22Rv1 (cell line): ENCODE results near the gene ACSM5.

ENCODE experiments used
- H3K27ac ChIP-seq: fragments of 450-650 bp; 2 replicates; pipeline ENCODE4 v1.5.1; 2017
- CTCF ChIP-seq: fragments of 450-650 bp; IDR thresholded peaks from 2 replicates; pipeline ENCODE4 v1.5.1; 2017; ENCODE audit warnings: mild to moderate bottlenecking
- ZFX ChIP-seq: fragments of 450-650 bp; IDR thresholded peaks from 2 replicates; pipeline ENCODE4 v1.6.1; 2017; ENCODE audit warnings: antibody characterized with exemption, borderline replicate concordance

ACSM5 gene

DNA sequence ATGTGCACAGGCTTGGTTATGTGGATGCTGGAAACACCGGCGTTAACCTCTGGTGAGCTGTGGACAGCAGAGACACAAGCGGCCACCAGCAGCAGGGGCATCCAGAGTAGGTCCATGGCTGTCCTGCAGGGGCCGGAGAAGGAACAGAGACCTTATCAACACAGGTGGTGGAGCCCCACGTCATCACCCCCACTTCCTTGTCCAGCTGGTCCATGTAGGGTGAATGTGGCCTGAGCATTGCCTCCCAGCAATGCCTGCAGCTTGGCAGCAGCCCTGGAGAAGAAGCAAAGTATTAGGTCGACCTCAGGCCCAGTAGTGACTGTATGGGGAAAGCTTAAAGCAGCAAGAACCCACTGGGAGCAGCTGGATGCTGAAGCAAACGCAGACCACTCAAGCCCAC is 10.1 kb upstream of the ACSM5 start:
- H3K27ac ChIP-seq = no peak overlapping the region
- TF ChIP-seq CTCF (no peak), ZFX (no peak)

DNA sequence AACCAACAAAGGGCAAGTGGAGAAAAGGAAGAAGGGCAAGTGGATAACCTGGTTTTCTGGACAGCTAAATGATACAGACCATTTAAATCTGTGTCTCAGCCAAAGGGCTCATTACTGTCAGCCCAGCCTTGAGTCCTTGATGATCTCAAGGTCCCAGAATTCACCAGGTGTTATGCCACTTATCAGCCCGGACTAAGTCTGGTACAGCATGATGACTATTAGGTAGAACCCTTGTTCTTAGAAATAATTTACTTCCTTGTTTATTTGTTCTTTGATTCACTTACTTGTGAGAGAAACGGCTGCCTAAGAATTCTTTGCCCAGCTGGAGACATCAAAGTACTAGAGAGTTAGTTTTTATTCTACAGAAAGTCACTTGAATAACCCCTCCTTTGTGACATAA is 8.3 kb upstream of the ACSM5 start:
- no peak overlapping the region for H3K27ac ChIP-seq
- TF ChIP-seq ZFX (no peak), CTCF (no peak)

DNA sequence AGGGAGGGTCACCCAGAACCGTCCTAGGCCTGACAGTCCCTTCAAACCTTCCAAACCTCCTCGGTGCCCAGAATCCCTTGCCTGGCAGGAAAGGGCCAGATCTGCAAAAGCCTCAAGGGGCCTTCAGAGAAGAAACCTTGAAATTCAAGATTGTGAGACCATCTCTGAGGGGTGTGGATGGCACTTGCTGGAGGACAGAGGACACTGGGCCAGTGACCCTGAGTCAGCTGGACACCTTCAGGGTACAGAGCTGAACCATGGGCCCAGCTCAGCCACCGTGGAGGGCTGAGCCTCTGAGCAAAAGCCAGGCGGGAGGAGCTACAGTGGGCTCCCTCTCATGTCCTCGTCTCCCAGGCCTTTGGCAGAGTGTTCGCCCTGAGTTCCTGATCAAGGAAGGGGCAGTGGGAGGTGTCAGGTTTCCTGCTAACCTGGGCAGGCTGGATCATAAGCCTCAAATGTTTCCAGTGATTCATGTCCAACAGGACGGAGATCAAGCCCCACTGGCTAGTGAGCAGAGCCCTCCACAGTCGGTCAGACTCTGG is 7.8 kb upstream of the ACSM5 start:
- TF ChIP-seq CTCF (no peak), ZFX (no peak)
- H3K27ac ChIP-seq = no peak overlapping the region

GRCh38 chr16:20402651-20403050 is 6.7 kb upstream of the ACSM5 start:
- TF ChIP-seq ZFX (no peak), CTCF (no peak)
- no peak overlapping the region for H3K27ac ChIP-seq

- H3K27ac ChIP-seq = no peak within 1 kb of the TSS
Observed at GRCh38 chr16:20404637-20405036, 4.7 kb upstream of the ACSM5 start, which contains the start of gene PDILT. TSS of gene PDILT (minus strand) at chr16:20404737. CDS start at chr16:20399300, 5,437 bp downstream.

GRCh38 chr16:20410121-20410723 is 888 bp downstream of the ACSM5 start:
- H3K27ac ChIP-seq = no peak overlapping the region
- TF ChIP-seq CTCF (no peak), ZFX (no peak)

More at GRCh38 chr16:20404637-20405036, 4.7 kb upstream of the ACSM5 start, which contains the start of gene PDILT:
- TF ChIP-seq ZFX (no peak), CTCF (no peak)

- no peak for TF ChIP-seq ZFX
- TF ChIP-seq CTCF = no peak
- no peak overlapping the region for H3K27ac ChIP-seq
Observed at GRCh38 chr16:20411055-20411454, 1.7 kb downstream of the ACSM5 start.
